ENCODE results near the gene LEO1. TPM values are rescaled to one million over a fixed set of nuclear protein-coding genes. Genes with fewer than 3 reads are reported as not detected.

Gene LEO1
- total RNA-seq, 1 experiment from 2014 or later, result 16.9 TPM

Small RNA genes within 50 kb of the gene (small RNA-seq; reads per million reads assigned to genes)
- not detected for gene RNU6-90P

Other genes starting within 250 kb of the LEO1 start
- gene LYSMD2, start 234.1 kb downstream of the LEO1 start, total RNA-seq (2014; rRNA removed; shearing (Covaris generic); ENCODE audit: low replicate concordance), result 3.4 and 5.4 TPM in 2 replicates
- gene TMOD2, start 220.2 kb downstream of the LEO1 start, total RNA-seq (2014; rRNA removed; shearing (Covaris generic); ENCODE audit: low replicate concordance), result 0.72 and 2.6 TPM in 2 replicates
- gene TMOD3, start 142.1 kb downstream of the LEO1 start, total RNA-seq (2014; rRNA removed; shearing (Covaris generic); ENCODE audit: low replicate concordance), result 6.9 and 13.7 TPM in 2 replicates
- 12.8 and 24.7 TPM in 2 replicates for gene MAPK6, start 47.4 kb upstream of the LEO1 start, total RNA-seq (2014; rRNA removed; shearing (Covaris generic); ENCODE audit: low replicate concordance)
- gene BCL2L10, start 141.0 kb upstream of the LEO1 start, total RNA-seq (2014; rRNA removed; shearing (Covaris generic); ENCODE audit: low replicate concordance), result not detected in 2 replicates
- gene GNB5, start 219.6 kb upstream of the LEO1 start, total RNA-seq (2014; rRNA removed; shearing (Covaris generic); ENCODE audit: low replicate concordance), result 23.7 and 25.8 TPM in 2 replicates